ENCODE measurements around the gene TACR1.
"Not testable (repeated sequence)": the region's sequence is repeated elsewhere in the genome, so short reads cannot be mapped to it uniquely, and the experiment has no call there.

TACR1 gene

GRCh38 chr2:75199428-75200011, at the start of gene TACR1:
Gene TACR1, minus strand, starts transcription at chr2:75199520. Its CDS starts 586 bp downstream, at chr2:75198934.
- DNase-seq (ENCODE audit: low spot score): peak; percentile 13

GRCh38 chr2:75248581-75248980, 49.3 kb upstream of the TACR1 start:
- not testable (repeated sequence) for DNase-seq (ENCODE audit: low spot score)

GRCh38 chr2:75246441-75247167, 47.3 kb upstream of the TACR1 start:
- DNase-seq (ENCODE audit: low spot score): no peak

GRCh38 chr2:75243219-75243618, 43.9 kb upstream of the TACR1 start:
- no peak for DNase-seq (ENCODE audit: low spot score)

GRCh38 chr2:75241696-75242095, 42.4 kb upstream of the TACR1 start:
- DNase-seq (ENCODE audit: low spot score): no peak

- DNase-seq (ENCODE audit: low spot score): no peak
These were observed 39.5 kb upstream of the TACR1 start for GRCh38 chr2:75238670-75239330.

GRCh38 chr2:75237296-75237695, 38.0 kb upstream of the TACR1 start:
- DNase-seq (ENCODE audit: low spot score): no peak

GRCh38 chr2:75233965-75234364, 34.6 kb upstream of the TACR1 start:
- no peak for DNase-seq (ENCODE audit: low spot score)

GRCh38 chr2:75226617-75227016, 27.3 kb upstream of the TACR1 start:
- no peak for DNase-seq (ENCODE audit: low spot score)

- DNase-seq (ENCODE audit: low spot score): no peak
These were observed 26.8 kb upstream of the TACR1 start for GRCh38 chr2:75226099-75226498.

- no peak for DNase-seq (ENCODE audit: low spot score)
These were observed 25.3 kb upstream of the TACR1 start for GRCh38 chr2:75224636-75225094.

GRCh38 chr2:75222527-75222926, 23.2 kb upstream of the TACR1 start:
- DNase-seq (ENCODE audit: low spot score): no peak

GRCh38 chr2:75221862-75222261, 22.5 kb upstream of the TACR1 start:
- peak; percentile 39 for DNase-seq (ENCODE audit: low spot score)

GRCh38 chr2:75219213-75219612, 19.9 kb upstream of the TACR1 start:
- not testable (repeated sequence) for DNase-seq (ENCODE audit: low spot score)

- no peak for DNase-seq (ENCODE audit: low spot score)
These were observed 12.0 kb upstream of the TACR1 start for GRCh38 chr2:75211266-75211770.

- DNase-seq (ENCODE audit: low spot score): no peak
These were observed 11.1 kb upstream of the TACR1 start for GRCh38 chr2:75210409-75210808.

- DNase-seq (ENCODE audit: low spot score): no peak
These were observed 9.4 kb upstream of the TACR1 start for GRCh38 chr2:75208738-75209137.

- no peak for DNase-seq (ENCODE audit: low spot score)
These were observed 5.5 kb upstream of the TACR1 start for GRCh38 chr2:75204833-75205232.

- no peak for DNase-seq (ENCODE audit: low spot score)
These were observed 3.0 kb upstream of the TACR1 start for GRCh38 chr2:75202359-75202758.

- no peak for DNase-seq (ENCODE audit: low spot score)
These were observed 1.1 kb upstream of the TACR1 start for GRCh38 chr2:75200140-75201096.

GRCh38 chr2:75195076-75195691, 4.1 kb downstream of the TACR1 start:
- DNase-seq (ENCODE audit: low spot score): no peak
